SK-N-SH (cell line): ENCODE data around the gene ZNF341. TPM values are rescaled to one million over a fixed set of nuclear protein-coding genes. Genes with fewer than 3 reads are reported as not detected.

Experiments
- CTCF ChIA-PET: fragments of 300-600, 350-600 bp; formaldehyde crosslinking; extraction: SDS; loops from one replicate; lab custom pipeline; 2021; lab: Yijun Ruan, JAX
- POLR2A ChIA-PET: fragments of 350-600 bp; sonication (Branson Sonifier 250); formaldehyde crosslinking; extraction: SDS; loops from one replicate; lab custom pipeline; 2020; ENCODE audit warnings: antibody characterized with exemption, inconsistent platforms; lab: Yijun Ruan, JAX
- DNase-seq: peaks from one replicate; pipeline ENCODE4 v3.0.0; 2012
- H2AFZ ChIP-seq: fragments of 200-600 bp; sonication (generic); 2 replicates; pipeline ENCODE4 v1.8.1; 2016; ENCODE audit warnings: antibody characterized with exemption, mild to moderate bottlenecking, low read depth
- H3F3A ChIP-seq: fragments of 200-600 bp; sonication (generic); replicated peaks from 2 replicates; pipeline ENCODE3; 2016; ENCODE audit warnings: antibody characterized with exemption, mild to moderate bottlenecking; ENCODE audit not compliant: insufficient read depth
- H3K27ac ChIP-seq, 2 experiments: fragments of 200-500 bp in 1 of 2; fragments of 200-600 bp in 1 of 2; sonication (Bioruptor generic) in 1 of 2; sonication (generic), shearing (Covaris generic) in 1 of 2; 2 replicates each; pipeline versions ENCODE4 v1.5.1 to v1.6.1; 2014 to 2016; ENCODE audit warnings: low read depth in 2 of 2, inconsistent platforms in 1 of 2, low read length in 1 of 2, mild to moderate bottlenecking in 1 of 2, mixed read lengths in 1 of 2
- H3K27me3 ChIP-seq: fragments of 200-600 bp; sonication (generic), shearing (Covaris generic); 2 replicates; pipeline ENCODE4 v1.6.1; 2016; ENCODE audit warnings: mixed run types; ENCODE audit not compliant: insufficient read depth
- H3K36me3 ChIP-seq, 2 experiments: fragments of 200-500 bp in 1 of 2; fragments of 200-600 bp in 1 of 2; sonication (Bioruptor generic) in 1 of 2; sonication (generic) in 1 of 2; replicated peaks in 1 of 2; 2 replicates each; pipeline versions ENCODE3 to v1.5.1; 2014 to 2016; ENCODE audit warnings: low read length in 1 of 2, mild to moderate bottlenecking in 1 of 2; ENCODE audit not compliant: insufficient read depth in 2 of 2, control insufficient read depth in 1 of 2
- H3K4me1 ChIP-seq, 2 experiments: fragments of 200-500 bp in 1 of 2; fragments of 200-600 bp in 1 of 2; sonication (Bioruptor generic) in 1 of 2; sonication (generic), shearing (Covaris generic) in 1 of 2; 2 replicates each; pipeline versions ENCODE4 v1.5.1 to v1.6.1; 2014 to 2016; ENCODE audit warnings: low read depth in 1 of 2, low read length in 1 of 2, mixed run types in 1 of 2; ENCODE audit not compliant: insufficient read depth in 2 of 2, control insufficient read depth in 1 of 2
- H3K4me2 ChIP-seq: fragments of 200-600 bp; sonication (generic), shearing (Covaris generic); 2 replicates; pipeline ENCODE4 v1.6.1; 2017; ENCODE audit warnings: mixed run types
- H3K4me3 ChIP-seq, 2 experiments: fragments of 200-500 bp in 1 of 2; fragments of 200-600 bp in 1 of 2; sonication (Bioruptor generic) in 1 of 2; sonication (generic), shearing (Covaris generic) in 1 of 2; 2 replicates each; pipeline versions ENCODE4 v1.5.1 to v1.8.1; 2014 to 2016; ENCODE audit warnings: low read depth in 2 of 2, inconsistent platforms in 1 of 2, low read length in 1 of 2, mild to moderate bottlenecking in 1 of 2, mixed read lengths in 1 of 2, moderate library complexity in 1 of 2
- H3K79me2 ChIP-seq: fragments of 200-600 bp; sonication (generic); 2 replicates; pipeline ENCODE4 v1.8.1; 2017; ENCODE audit warnings: mild to moderate bottlenecking; ENCODE audit not compliant: insufficient read depth
- H3K9ac ChIP-seq: fragments of 200-600 bp; sonication (generic); 2 replicates; pipeline ENCODE4 v1.6.1; 2017; ENCODE audit warnings: mixed run types
- H3K9me2 ChIP-seq: fragments of 200-600 bp; sonication (generic); 2 replicates; pipeline ENCODE4 v1.6.1; 2017; ENCODE audit warnings: mixed run types
- H3K9me3 ChIP-seq: fragments of 200-600 bp; sonication (generic); 2 replicates; pipeline ENCODE4 v1.6.1; 2017; ENCODE audit warnings: mixed run types, mild to moderate bottlenecking, moderate library complexity
- H4K20me1 ChIP-seq: fragments of 200-600 bp; sonication (generic); 2 replicates; pipeline ENCODE4 v1.6.1; 2017; ENCODE audit warnings: mild to moderate bottlenecking, mixed run types; ENCODE audit not compliant: insufficient read depth
- EP300 ChIP-seq, 2 experiments: IDR thresholded peaks; 2 replicates each; pipeline versions ENCODE4 v1.4.0 to v1.6.1; 2012; ENCODE audit warnings: borderline replicate concordance in 1 of 2, low read depth in 1 of 2, low read length in 1 of 2
- FOXJ3 ChIP-seq: sonication (generic); formaldehyde crosslinking; IDR thresholded peaks from 2 replicates; pipeline ENCODE4 v1.5.1; 2020; ENCODE audit warnings: mild to moderate bottlenecking, missing genetic modification reagents
- GABPA ChIP-seq: IDR thresholded peaks from 2 replicates; pipeline ENCODE4 v1.4.0; 2012; ENCODE audit warnings: low read depth, mild to moderate bottlenecking
- JUND ChIP-seq: IDR thresholded peaks from 2 replicates; pipeline ENCODE4 v1.4.0; 2012
- MEF2A ChIP-seq: IDR thresholded peaks from 2 replicates; pipeline ENCODE4 v1.4.0; 2012; ENCODE audit warnings: low read depth, borderline replicate concordance
- NFIC ChIP-seq: IDR thresholded peaks from 2 replicates; pipeline ENCODE4 v1.4.0; 2012; ENCODE audit warnings: borderline replicate concordance
- PBX3 ChIP-seq: IDR thresholded peaks from 2 replicates; pipeline ENCODE4; 2012
- RCOR1 ChIP-seq: fragments of 150-350 bp; IDR thresholded peaks from 2 replicates; pipeline ENCODE4 v1.6.1; 2017; ENCODE audit warnings: antibody characterized with exemption, low read length
- REST ChIP-seq: IDR thresholded peaks from 2 replicates; pipeline ENCODE4 v1.6.1; 2012; ENCODE audit warnings: mild to moderate bottlenecking, low read depth, low read length, moderate library complexity
- USF1 ChIP-seq: IDR thresholded peaks from 2 replicates; pipeline ENCODE4 v1.4.0; 2012; ENCODE audit warnings: low read depth, borderline replicate concordance
- YY1 ChIP-seq: IDR thresholded peaks from 2 replicates; pipeline ENCODE4 v1.4.0; 2012; ENCODE audit warnings: low read depth, mild to moderate bottlenecking
- ZBTB33 ChIP-seq: IDR thresholded peaks from 2 replicates; pipeline ENCODE4 v1.4.0; 2012; ENCODE audit warnings: low read depth, borderline replicate concordance
- WGBS: methylation state at CpG from one replicate; pipeline ENCODE4 v1.1.6; 2017; ENCODE audit warnings: low lambda C conversion rate; 5-methylcytosine and 5-hydroxymethylcytosine counted together
- polyA plus RNA-seq, 3 experiments: library from polyadenylated mRNA; depleted of rRNA; stranded (reverse); fragments of >200 nt; gene quantifications; 2 replicates each; pipeline ENCODE4 v1.2.3, GENCODE V29; 2012

ZNF341 gene
- polyA plus RNA-seq, 1 of the 3 experiments (the other 2 are of a cell fraction), result 3.2 TPM

GRCh38 chr20:33777816-33778215 is 46.0 kb downstream of the ZNF341 start:
- no peak for TF ChIP-seq USF1
- no peak for TF ChIP-seq REST
- TF ChIP-seq RCOR1, result no peak
- TF ChIP-seq PBX3, result no peak
- TF ChIP-seq EP300 (IDR thresholded peaks at IDR 0.05; ENCODE audit: borderline replicate concordance in 1 of 2, low read depth in 1 of 2, low read length in 1 of 2), result no peak
- TF ChIP-seq FOXJ3 (CRISPR knock-in tag), result no peak
- no peak for TF ChIP-seq YY1
- no peak for TF ChIP-seq NFIC
- TF ChIP-seq JUND, result no peak
- TF ChIP-seq GABPA, result no peak
- no peak for TF ChIP-seq ZBTB33
- no peak for TF ChIP-seq MEF2A
- ChIA-PET CTCF (no interaction called here), POLR2A (no interaction called here)

More at GRCh38 chr20:33777816-33778215, 46.0 kb downstream of the ZNF341 start:
- no peaks in the 10 kb centered on the region for H3K9me3 ChIP-seq
- H3K9ac ChIP-seq, result no peak overlapping the region
- no peak overlapping the region for H3K4me3 ChIP-seq
- no peak for DNase-seq
- peaks cover 4% of the 10 kb centered on the region for H3F3A ChIP-seq
- H4K20me1 ChIP-seq, result no peaks in the 10 kb centered on the region
- H3K9me2 ChIP-seq, result no peaks in the 10 kb centered on the region
- H3K79me2 ChIP-seq, result no peaks in the 10 kb centered on the region
- H3K4me2 ChIP-seq, result no peak overlapping the region
- no peaks in the 10 kb centered on the region for H3K27me3 ChIP-seq
- no peak overlapping the region for H2AFZ ChIP-seq
- H3K4me1 ChIP-seq, result peaks cover 0 to 4% of the 10 kb centered on the region in 2 experiments; a peak in 1 of 4 replicates
- no peaks in the 10 kb centered on the region for H3K36me3 ChIP-seq
- 87% methylated on average over 2 of the region's 2 CpGs for WGBS
- H3K27ac ChIP-seq, result no peak overlapping the region
